ENCODE data around the gene FLNB. TPM values are rescaled to one million over a fixed set of nuclear protein-coding genes. Genes with fewer than 3 reads are reported as not detected.

Gene FLNB
- total RNA-seq, 1 experiment from 2014 or later: 147 TPM

- CTCF ChIA-PET: interaction anchor here (1.1 to 1.4 kb wide), 2 partner anchors 9 to 13 kb away, joined by 3 to 4 read pairs; no protein-coding TSS in a partner anchor
- Mint-ChIP-seq H3K9me3 (ENCODE audit: low read depth, unreplicated experiment) (no peaks in the 10 kb centered on the region), H3K4me3 (ENCODE audit: low read depth, unreplicated experiment) (peak overlapping the region; percentile 20), H3K4me1 (ENCODE audit: low read depth, unreplicated experiment) (peaks cover 41% of the 10 kb centered on the region), H3K27me3 (ENCODE audit: unreplicated experiment) (no peaks in the 10 kb centered on the region), H3K27ac (ENCODE audit: unreplicated experiment) (peak overlapping the region; percentile 82), H3K36me3 (ENCODE audit: insufficient read depth, unreplicated experiment) (peaks cover 20% of the 10 kb centered on the region)
- DNase-seq: peak; percentile 63
- intact Hi-C loops (cut with micrococcal nuclease; ENCODE audit: unreplicated experiment): no loop called here
- no TSS peak for BruUV-seq (replicated peaks)
- TF ChIP-seq, protein P1, sequence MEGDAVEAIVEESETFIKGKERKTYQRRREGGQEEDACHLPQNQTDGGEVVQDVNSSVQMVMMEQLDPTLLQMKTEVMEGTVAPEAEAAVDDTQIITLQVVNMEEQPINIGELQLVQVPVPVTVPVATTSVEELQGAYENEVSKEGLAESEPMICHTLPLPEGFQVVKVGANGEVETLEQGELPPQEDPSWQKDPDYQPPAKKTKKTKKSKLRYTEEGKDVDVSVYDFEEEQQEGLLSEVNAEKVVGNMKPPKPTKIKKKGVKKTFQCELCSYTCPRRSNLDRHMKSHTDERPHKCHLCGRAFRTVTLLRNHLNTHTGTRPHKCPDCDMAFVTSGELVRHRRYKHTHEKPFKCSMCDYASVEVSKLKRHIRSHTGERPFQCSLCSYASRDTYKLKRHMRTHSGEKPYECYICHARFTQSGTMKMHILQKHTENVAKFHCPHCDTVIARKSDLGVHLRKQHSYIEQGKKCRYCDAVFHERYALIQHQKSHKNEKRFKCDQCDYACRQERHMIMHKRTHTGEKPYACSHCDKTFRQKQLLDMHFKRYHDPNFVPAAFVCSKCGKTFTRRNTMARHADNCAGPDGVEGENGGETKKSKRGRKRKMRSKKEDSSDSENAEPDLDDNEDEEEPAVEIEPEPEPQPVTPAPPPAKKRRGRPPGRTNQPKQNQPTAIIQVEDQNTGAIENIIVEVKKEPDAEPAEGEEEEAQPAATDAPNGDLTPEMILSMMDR (IDR thresholded peaks at IDR 0.05; ENCODE audit: unreplicated experiment): no peak
Observed at GRCh38 chr3:57971975-57972374, 36.2 kb upstream of the FLNB start.

DNA sequence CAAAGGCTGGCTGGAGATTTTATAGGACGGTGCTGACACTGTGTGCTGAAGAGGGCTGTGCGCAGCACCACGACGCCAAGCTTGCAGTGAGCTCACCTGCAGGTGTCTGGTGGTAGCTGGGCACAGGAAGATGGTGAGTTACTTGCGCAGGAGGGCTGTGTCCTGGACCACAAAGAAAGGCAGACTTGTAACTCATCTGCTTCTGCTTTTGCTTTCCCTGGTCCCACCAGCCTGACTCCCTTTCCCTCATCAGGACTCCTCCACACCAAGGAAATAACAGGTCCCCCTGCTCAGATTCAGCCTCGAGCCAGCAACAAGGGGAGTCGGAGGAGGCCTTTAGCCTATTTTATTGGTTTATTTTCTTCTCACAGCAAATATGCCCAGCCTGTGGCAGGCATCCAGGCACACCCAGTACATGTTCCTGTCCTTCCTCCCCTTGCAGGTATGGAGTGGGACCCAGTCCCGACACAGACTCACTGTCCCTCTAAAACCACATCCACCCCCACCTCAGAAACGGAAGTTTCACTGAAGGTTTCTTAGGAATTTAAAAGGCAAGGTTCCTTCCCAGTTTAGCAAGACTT is 35.6 kb upstream of the FLNB start:
- Mint-ChIP-seq H3K4me3 (ENCODE audit: low read depth, unreplicated experiment) (peak overlapping the region; percentile 20), H3K27me3 (ENCODE audit: unreplicated experiment) (no peaks in the 10 kb centered on the region), H3K27ac (ENCODE audit: unreplicated experiment) (peak overlapping the region; percentile 82), H3K4me1 (ENCODE audit: low read depth, unreplicated experiment) (peaks cover 43% of the 10 kb centered on the region), H3K36me3 (ENCODE audit: insufficient read depth, unreplicated experiment) (peaks cover 20% of the 10 kb centered on the region), H3K9me3 (ENCODE audit: low read depth, unreplicated experiment) (no peaks in the 10 kb centered on the region)
- DNase-seq: peak; percentile 48
- BruUV-seq (replicated peaks): TSS peak; percentile 69
- CTCF ChIA-PET: interaction anchor here (1.1 kb wide), 1 partner anchor 14 kb away, joined by 3 read pairs; no protein-coding TSS in a partner anchor
- TF ChIP-seq, protein P1 (IDR thresholded peaks at IDR 0.05; ENCODE audit: unreplicated experiment): no peak
- intact Hi-C loops (cut with micrococcal nuclease; ENCODE audit: unreplicated experiment): no loop called here

GRCh38 chr3:57973715-57974477 is 34.3 kb upstream of the FLNB start:
- DNase-seq: no peak
- H3K4me3 Mint-ChIP-seq (ENCODE audit: low read depth, unreplicated experiment): no peak overlapping the region
- no peaks in the 10 kb centered on the region for H3K27me3 Mint-ChIP-seq (ENCODE audit: unreplicated experiment)
- TF ChIP-seq, protein P1 (IDR thresholded peaks at IDR 0.05; ENCODE audit: unreplicated experiment): no peak
- H3K4me1 Mint-ChIP-seq (ENCODE audit: low read depth, unreplicated experiment): peaks cover 50% of the 10 kb centered on the region
- H3K36me3 Mint-ChIP-seq (ENCODE audit: insufficient read depth, unreplicated experiment): peaks cover 20% of the 10 kb centered on the region
- BruUV-seq (replicated peaks): no TSS peak
- intact Hi-C loops (cut with micrococcal nuclease; ENCODE audit: unreplicated experiment): no loop called here
- H3K9me3 Mint-ChIP-seq (ENCODE audit: low read depth, unreplicated experiment): no peaks in the 10 kb centered on the region
- CTCF ChIA-PET: interaction anchor here (0.6 kb wide), 1 partner anchor 215 kb away, joined by 4 read pairs; no protein-coding TSS in a partner anchor
- no peak overlapping the region for H3K27ac Mint-ChIP-seq (ENCODE audit: unreplicated experiment)

- BruUV-seq (replicated peaks): no TSS peak
- H3K27me3 Mint-ChIP-seq (ENCODE audit: unreplicated experiment): no peaks in the 10 kb centered on the region
- TF ChIP-seq, protein P1 (IDR thresholded peaks at IDR 0.05; ENCODE audit: unreplicated experiment): no peak
- H3K36me3 Mint-ChIP-seq (ENCODE audit: insufficient read depth, unreplicated experiment): peaks cover 20% of the 10 kb centered on the region
- H3K4me1 Mint-ChIP-seq (ENCODE audit: low read depth, unreplicated experiment): peaks cover 48% of the 10 kb centered on the region
- DNase-seq: no peak
- no peaks in the 10 kb centered on the region for H3K9me3 Mint-ChIP-seq (ENCODE audit: low read depth, unreplicated experiment)
- CTCF ChIA-PET: interaction anchor here (1.0 kb wide), 1 partner anchor 9 kb away, joined by 5 read pairs; no protein-coding TSS in a partner anchor
- intact Hi-C loops (cut with micrococcal nuclease; ENCODE audit: unreplicated experiment): no loop called here
- H3K27ac Mint-ChIP-seq (ENCODE audit: unreplicated experiment): peak overlapping the region; percentile 78
- H3K4me3 Mint-ChIP-seq (ENCODE audit: low read depth, unreplicated experiment): peak overlapping the region; percentile 11
Observed at GRCh38 chr3:57974796-57975388, 33.3 kb upstream of the FLNB start.

Measured in Calu3 (cell line).